GM19023 (cell line): Measurements from ENCODE around the gene FUCA2.

Source experiments
- ATAC-seq: cut with Tn5 transposase; IDR thresholded peaks from one replicate; pipeline ENCODE4 v1.9.1; 2021; ENCODE audit warnings: mild to moderate bottlenecking, moderate library complexity; ENCODE audit not compliant: unreplicated experiment

FUCA2 gene

GRCh38 chr6:143510991-143511891 is at the start of gene FUCA2:
Gene FUCA2, minus strand, starts transcription at chr6:143511720. Its CDS starts 86 bp downstream, at chr6:143511634.
- peak; percentile 69 for ATAC-seq

GRCh38 chr6:143561105-143561704 is 49.7 kb upstream of the FUCA2 start:
- no peak for ATAC-seq

GRCh38 chr6:143559051-143559660 is 47.6 kb upstream of the FUCA2 start:
- no peak for ATAC-seq

- ATAC-seq, result no peak
Observed at GRCh38 chr6:143556529-143556928, 45.0 kb upstream of the FUCA2 start.

- no peak for ATAC-seq
Observed at GRCh38 chr6:143555582-143555981, 44.1 kb upstream of the FUCA2 start.

- no peak for ATAC-seq
Observed at GRCh38 chr6:143555071-143555492, 43.6 kb upstream of the FUCA2 start.

- no peak for ATAC-seq
Observed at GRCh38 chr6:143553337-143553736, 41.8 kb upstream of the FUCA2 start.

GRCh38 chr6:143549949-143550268 is 38.4 kb upstream of the FUCA2 start:
- ATAC-seq, result peak; percentile 39

GRCh38 chr6:143549221-143549948 is 37.9 kb upstream of the FUCA2 start:
- ATAC-seq, result peak; percentile 81

GRCh38 chr6:143546599-143546998 is 35.1 kb upstream of the FUCA2 start:
- no peak for ATAC-seq

GRCh38 chr6:143545976-143546547 is 34.5 kb upstream of the FUCA2 start:
- ATAC-seq, result no peak

GRCh38 chr6:143545165-143545564 is 33.6 kb upstream of the FUCA2 start:
- ATAC-seq, result no peak

GRCh38 chr6:143544011-143544696 is 32.6 kb upstream of the FUCA2 start:
- no peak for ATAC-seq

- no peak for ATAC-seq
Observed at GRCh38 chr6:143543435-143543834, 31.9 kb upstream of the FUCA2 start.

GRCh38 chr6:143542888-143543287 is 31.4 kb upstream of the FUCA2 start:
- no peak for ATAC-seq

GRCh38 chr6:143540192-143540591 is 28.7 kb upstream of the FUCA2 start:
- ATAC-seq, result no peak

- no peak for ATAC-seq
Observed at GRCh38 chr6:143539734-143540133, 28.2 kb upstream of the FUCA2 start.

GRCh38 chr6:143539106-143539505 is 27.6 kb upstream of the FUCA2 start:
- ATAC-seq, result no peak

- no peak for ATAC-seq
Observed at GRCh38 chr6:143538374-143538773, 26.9 kb upstream of the FUCA2 start.
